Transverse colon (tissue), 3 donors: ENCODE measurements around the gene PLCB1.

Experiments used
- CTCF ChIP-seq, 5 experiments: fragments of 200-600 bp in 3 of 5; fragments of 450-650 bp in 2 of 5; sonication (generic) in 3 of 5; IDR thresholded peaks; 1 replicate in 2 of 5; 2 replicates in 3 of 5; pipeline ENCODE4 v1.5.1; 2016 to 2017; ENCODE audit warnings: antibody characterized with exemption in 5 of 5, inconsistent platforms in 3 of 5, mild to moderate bottlenecking in 2 of 5, moderate library complexity in 1 of 5
- POLR2A ChIP-seq: fragments of 450-650 bp; IDR thresholded peaks from one replicate; pipeline ENCODE4 v1.6.1; 2016; ENCODE audit warnings: antibody characterized with exemption, mild to moderate bottlenecking, moderate library complexity

DNA sequence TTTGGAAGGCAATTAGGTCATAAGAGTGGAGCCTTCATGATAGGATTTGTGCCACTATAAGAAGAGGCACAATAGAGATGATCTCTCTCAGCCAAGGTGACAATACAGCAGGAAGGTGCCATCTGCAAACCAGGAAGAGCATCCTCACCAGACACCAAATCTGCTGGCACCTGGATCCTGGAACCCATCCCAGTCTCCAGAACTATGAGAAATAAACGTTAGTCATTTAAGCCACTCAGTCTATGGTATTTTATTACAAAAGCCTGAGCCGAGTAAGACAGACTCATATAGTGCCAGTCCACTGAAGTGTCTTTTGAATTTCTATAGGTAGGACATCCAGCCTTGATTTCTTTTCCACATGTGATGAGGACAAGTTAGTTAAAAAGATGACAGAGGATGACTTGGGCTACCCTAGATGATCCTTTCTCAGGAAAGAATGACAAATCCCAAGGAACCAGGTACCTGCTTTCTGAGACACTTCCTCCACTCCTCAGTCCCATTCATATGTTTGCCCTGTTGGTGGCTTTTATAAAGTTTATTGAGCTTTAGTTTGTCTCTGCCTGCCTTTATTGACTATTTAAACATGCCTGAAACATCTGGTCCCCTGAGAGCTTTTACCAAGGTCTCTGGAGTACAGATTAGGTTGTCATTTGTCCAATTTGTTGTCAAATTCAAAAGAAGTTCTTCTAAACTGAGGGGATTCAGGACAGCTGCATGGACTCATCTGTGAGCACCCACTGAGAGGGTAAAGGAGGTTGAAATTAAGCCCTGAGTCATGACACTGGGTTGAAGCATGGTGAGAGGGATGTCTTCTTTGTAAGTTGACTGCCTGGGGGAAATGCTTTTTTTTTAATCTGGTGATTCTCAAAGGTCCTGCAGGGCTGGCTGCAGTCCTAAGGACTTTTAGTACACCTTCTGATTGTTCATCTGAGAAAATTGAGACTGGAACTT is 771.9 kb downstream of the PLCB1 start:
- TF ChIP-seq POLR2A (no peak), CTCF (IDR thresholded peaks at IDR 0.05) (no peak)
